Measurements from ENCODE around the gene GNG13.

Gene GNG13

GRCh38 chr16:845351-845745 is 44.8 kb upstream of the GNG13 start:
- WGBS (ENCODE audit: extremely low coverage, insufficient coverage, insufficient read length), result no CpG with 5 or more reads among the region's 26 CpGs
- no peak overlapping the region for H3K9ac ChIP-seq (ENCODE audit: low read length)
- H2BK5ac ChIP-seq (ENCODE audit: low read depth, low read length, poor library complexity), result no peak overlapping the region
- no peak overlapping the region for H3K27ac ChIP-seq (ENCODE audit: low read depth, low read length)
- H3K4me2 ChIP-seq (ENCODE audit: low read length), result no peak overlapping the region
- no peak overlapping the region for H4K91ac ChIP-seq (ENCODE audit: low read depth, low read length)
- H2AK5ac ChIP-seq (ENCODE audit: low read length), result no peak overlapping the region
- H4K12ac ChIP-seq (ENCODE audit: low read depth, low read length), result no peak overlapping the region
- H4K8ac ChIP-seq (ENCODE audit: low read depth, low read length), result no peak overlapping the region
- H2BK120ac ChIP-seq (ENCODE audit: insufficient read depth, low read length, poor library complexity), result no peak overlapping the region
- H3K4me3 ChIP-seq (ENCODE audit: low read depth, low read length), result no peak overlapping the region
- H3K18ac ChIP-seq (ENCODE audit: low read length), result no peak overlapping the region
- H3K79me2 ChIP-seq (ENCODE audit: control insufficient read depth, insufficient read depth, low read length, poor library complexity), result no peaks in the 10 kb centered on the region
- H3K79me1 ChIP-seq (ENCODE audit: low read length), result no peaks in the 10 kb centered on the region
- H2BK12ac ChIP-seq (ENCODE audit: low read length), result no peak overlapping the region
- H3K14ac ChIP-seq (ENCODE audit: low read length), result no peak overlapping the region
- no peaks in the 10 kb centered on the region for H3K36me3 ChIP-seq (ENCODE audit: control insufficient read depth in 1 of 2, insufficient read depth in 2 of 2, low read length in 2 of 2)
- H2AFZ ChIP-seq (ENCODE audit: insufficient read depth, low read length, poor library complexity), result no peak overlapping the region
- no peak overlapping the region for H3K4ac ChIP-seq (ENCODE audit: low read depth, low read length)
- H3K23ac ChIP-seq (ENCODE audit: low read length), result no peak overlapping the region
- no peaks in the 10 kb centered on the region for H3K27me3 ChIP-seq (ENCODE audit: insufficient read depth, low read length)
- no peak for DNase-seq
- peaks cover 61% of the 10 kb centered on the region for H3K9me3 ChIP-seq (ENCODE audit: insufficient read depth, low read depth, low read length)
- no peaks in the 10 kb centered on the region for H3K4me1 ChIP-seq (ENCODE audit: control insufficient read depth in 1 of 2, insufficient read depth in 2 of 2, low read length in 2 of 2)

- Histone ChIP-seq H3K36me3 (ENCODE audit: control insufficient read depth in 1 of 2, insufficient read depth in 2 of 2, low read length in 2 of 2) (no peaks in the 10 kb centered on the region), H3K4me2 (ENCODE audit: low read length) (no peak overlapping the region), H3K9me3 (ENCODE audit: insufficient read depth, low read depth, low read length) (peaks cover 61% of the 10 kb centered on the region), H3K14ac (ENCODE audit: low read length) (no peak overlapping the region), H2BK120ac (ENCODE audit: insufficient read depth, low read length, poor library complexity) (no peak overlapping the region), H3K23ac (ENCODE audit: low read length) (no peak overlapping the region), H3K18ac (ENCODE audit: low read length) (no peak overlapping the region), H3K79me2 (ENCODE audit: control insufficient read depth, insufficient read depth, low read length, poor library complexity) (no peaks in the 10 kb centered on the region), H3K4me3 (ENCODE audit: low read depth, low read length) (no peak overlapping the region), H3K4ac (ENCODE audit: low read depth, low read length) (no peak overlapping the region), H2BK12ac (ENCODE audit: low read length) (no peak overlapping the region), H4K8ac (ENCODE audit: low read depth, low read length) (no peak overlapping the region), H3K9ac (ENCODE audit: low read length) (no peak overlapping the region), H2BK5ac (ENCODE audit: low read depth, low read length, poor library complexity) (no peak overlapping the region), H3K79me1 (ENCODE audit: low read length) (no peaks in the 10 kb centered on the region), H2AFZ (ENCODE audit: insufficient read depth, low read length, poor library complexity) (no peak overlapping the region), H3K4me1 (ENCODE audit: control insufficient read depth in 1 of 2, insufficient read depth in 2 of 2, low read length in 2 of 2) (no peaks in the 10 kb centered on the region), H3K27ac (ENCODE audit: low read depth, low read length) (no peak overlapping the region), H3K27me3 (ENCODE audit: insufficient read depth, low read length) (no peaks in the 10 kb centered on the region), H4K12ac (ENCODE audit: low read depth, low read length) (no peak overlapping the region), H2AK5ac (ENCODE audit: low read length) (no peak overlapping the region), H4K91ac (ENCODE audit: low read depth, low read length) (no peak overlapping the region)
- WGBS (ENCODE audit: extremely low coverage, insufficient coverage, insufficient read length), result no CpG with 5 or more reads among the region's 48 CpGs
- no peak for DNase-seq
These were observed 44.3 kb upstream of the GNG13 start for GRCh38 chr16:844638-845350.

GRCh38 chr16:843771-844170 is 43.2 kb upstream of the GNG13 start:
- no peak overlapping the region for H3K4me3 ChIP-seq (ENCODE audit: low read depth, low read length)
- no CpG with 5 or more reads among the region's 20 CpGs for WGBS (ENCODE audit: extremely low coverage, insufficient coverage, insufficient read length)
- no peak overlapping the region for H2BK12ac ChIP-seq (ENCODE audit: low read length)
- H2BK5ac ChIP-seq (ENCODE audit: low read depth, low read length, poor library complexity), result no peak overlapping the region
- DNase-seq, result no peak
- H4K91ac ChIP-seq (ENCODE audit: low read depth, low read length), result no peak overlapping the region
- no peak overlapping the region for H3K4ac ChIP-seq (ENCODE audit: low read depth, low read length)
- H3K79me2 ChIP-seq (ENCODE audit: control insufficient read depth, insufficient read depth, low read length, poor library complexity), result no peaks in the 10 kb centered on the region
- no peaks in the 10 kb centered on the region for H3K27me3 ChIP-seq (ENCODE audit: insufficient read depth, low read length)
- H3K79me1 ChIP-seq (ENCODE audit: low read length), result no peaks in the 10 kb centered on the region
- H3K14ac ChIP-seq (ENCODE audit: low read length), result no peak overlapping the region
- H4K8ac ChIP-seq (ENCODE audit: low read depth, low read length), result no peak overlapping the region
- H2AK5ac ChIP-seq (ENCODE audit: low read length), result no peak overlapping the region
- no peaks in the 10 kb centered on the region for H3K4me1 ChIP-seq (ENCODE audit: control insufficient read depth in 1 of 2, insufficient read depth in 2 of 2, low read length in 2 of 2)
- no peak overlapping the region for H3K23ac ChIP-seq (ENCODE audit: low read length)
- no peak overlapping the region for H2AFZ ChIP-seq (ENCODE audit: insufficient read depth, low read length, poor library complexity)
- no peak overlapping the region for H3K9ac ChIP-seq (ENCODE audit: low read length)
- H3K27ac ChIP-seq (ENCODE audit: low read depth, low read length), result no peak overlapping the region
- H4K12ac ChIP-seq (ENCODE audit: low read depth, low read length), result no peak overlapping the region
- no peak overlapping the region for H2BK120ac ChIP-seq (ENCODE audit: insufficient read depth, low read length, poor library complexity)
- no peak overlapping the region for H3K18ac ChIP-seq (ENCODE audit: low read length)
- H3K9me3 ChIP-seq (ENCODE audit: insufficient read depth, low read depth, low read length), result peaks cover 62% of the 10 kb centered on the region
- H3K4me2 ChIP-seq (ENCODE audit: low read length), result no peak overlapping the region
- no peaks in the 10 kb centered on the region for H3K36me3 ChIP-seq (ENCODE audit: control insufficient read depth in 1 of 2, insufficient read depth in 2 of 2, low read length in 2 of 2)

GRCh38 chr16:842711-843560 is 42.4 kb upstream of the GNG13 start:
- H2AK5ac ChIP-seq (ENCODE audit: low read length), result no peak overlapping the region
- no peak overlapping the region for H2BK12ac ChIP-seq (ENCODE audit: low read length)
- H3K79me1 ChIP-seq (ENCODE audit: low read length), result no peaks in the 10 kb centered on the region
- no peak overlapping the region for H4K91ac ChIP-seq (ENCODE audit: low read depth, low read length)
- no peak overlapping the region for H4K12ac ChIP-seq (ENCODE audit: low read depth, low read length)
- no peaks in the 10 kb centered on the region for H3K36me3 ChIP-seq (ENCODE audit: control insufficient read depth in 1 of 2, insufficient read depth in 2 of 2, low read length in 2 of 2)
- no peak overlapping the region for H3K4ac ChIP-seq (ENCODE audit: low read depth, low read length)
- H3K4me3 ChIP-seq (ENCODE audit: low read depth, low read length), result no peak overlapping the region
- no peak overlapping the region for H4K8ac ChIP-seq (ENCODE audit: low read depth, low read length)
- DNase-seq, result no peak
- no peak overlapping the region for H2BK120ac ChIP-seq (ENCODE audit: insufficient read depth, low read length, poor library complexity)
- no peaks in the 10 kb centered on the region for H3K79me2 ChIP-seq (ENCODE audit: control insufficient read depth, insufficient read depth, low read length, poor library complexity)
- H2BK5ac ChIP-seq (ENCODE audit: low read depth, low read length, poor library complexity), result no peak overlapping the region
- no peak overlapping the region for H2AFZ ChIP-seq (ENCODE audit: insufficient read depth, low read length, poor library complexity)
- H3K27ac ChIP-seq (ENCODE audit: low read depth, low read length), result no peak overlapping the region
- H3K9ac ChIP-seq (ENCODE audit: low read length), result no peak overlapping the region
- WGBS (ENCODE audit: extremely low coverage, insufficient coverage, insufficient read length), result no CpG with 5 or more reads among the region's 33 CpGs
- no peak overlapping the region for H3K18ac ChIP-seq (ENCODE audit: low read length)
- no peaks in the 10 kb centered on the region for H3K27me3 ChIP-seq (ENCODE audit: insufficient read depth, low read length)
- H3K9me3 ChIP-seq (ENCODE audit: insufficient read depth, low read depth, low read length), result peaks cover 54% of the 10 kb centered on the region
- no peak overlapping the region for H3K4me2 ChIP-seq (ENCODE audit: low read length)
- no peak overlapping the region for H3K14ac ChIP-seq (ENCODE audit: low read length)
- H3K23ac ChIP-seq (ENCODE audit: low read length), result no peak overlapping the region
- no peaks in the 10 kb centered on the region for H3K4me1 ChIP-seq (ENCODE audit: control insufficient read depth in 1 of 2, insufficient read depth in 2 of 2, low read length in 2 of 2)

All from trophoblast cell (in vitro differentiated cells and primary cell).